Natural killer cell treated with Interleukin-12 subunit alpha and Interleukin-12 subunit beta and Interleukin-15 and Interleukin-18, amount 100 ng/mL, for 72 hours (primary cell): ENCODE results near the gene DOCK2. TPM values are rescaled to one million over a fixed set of nuclear protein-coding genes. Genes with fewer than 3 reads are reported as not detected.
A peak's percentile ranks its signal among the peaks of the same experiment; 100 is the strongest.

Source experiments
- ATAC-seq, 2 donors: fragments of 150-1000 bp; cut with Tn5 transposase in 1 of 2; sonication (Bioruptor Pico), chemical (Tn5 transposase) in 1 of 2; 2 replicates each; pipeline ENCODE4 v1.10.0; 2021
- DNase-seq: peaks from one replicate; pipeline ENCODE4 v3.0.0; 2022; ENCODE audit warnings: low spot score
- H3K27ac Mint-ChIP-seq, 2 donors: 1 replicate in 1 of 2; 2 replicates in 1 of 2; pipeline ENCODE4 v1.8.0; 2022; ENCODE audit warnings: mixed read lengths in 2 of 2, mild to moderate bottlenecking in 1 of 2, moderate library complexity in 1 of 2
- H3K27me3 Mint-ChIP-seq, 2 donors: 1 replicate in 1 of 2; 2 replicates in 1 of 2; pipeline ENCODE4 v1.8.0; 2022; ENCODE audit warnings: mixed read lengths in 2 of 2
- H3K36me3 Mint-ChIP-seq: one replicate; pipeline ENCODE4 v1.8.0; 2022; ENCODE audit warnings: mixed read lengths
- H3K4me1 Mint-ChIP-seq, 2 donors: 1 replicate in 1 of 2; 2 replicates in 1 of 2; pipeline ENCODE4 v1.8.0; 2022; ENCODE audit warnings: low read depth in 2 of 2, mixed read lengths in 2 of 2, mild to moderate bottlenecking in 1 of 2
- H3K4me3 Mint-ChIP-seq: one replicate; pipeline ENCODE4 v1.8.0; 2022; ENCODE audit warnings: mixed read lengths
- H3K9me3 Mint-ChIP-seq: 2 replicates; pipeline ENCODE4 v1.8.0; 2022; ENCODE audit warnings: mixed read lengths
- total RNA-seq, 2 donors: library from RNA; stranded (reverse); gene quantifications; one replicate each; pipeline ENCODE4 v1.2.3, GENCODE V29; 2022

DOCK2 gene
- total RNA-seq, 2 donors from 2014 or later, result 461 to 526 TPM

- ATAC-seq, result no peak
- peaks cover 32% of the 10 kb centered on the region for H3K36me3 Mint-ChIP-seq
- H3K27me3 Mint-ChIP-seq, result no peaks in the 10 kb centered on the region
- peaks cover 0 to 3% of the 10 kb centered on the region in 2 donors for H3K4me1 Mint-ChIP-seq
- no peak for DNase-seq
- H3K4me3 Mint-ChIP-seq, result no peak overlapping the region
- H3K27ac Mint-ChIP-seq, result no peak overlapping the region
- H3K9me3 Mint-ChIP-seq, result no peaks in the 10 kb centered on the region
These were observed 430.1 kb downstream of the DOCK2 start for GRCh38 chr5:170067152-170067551.

GRCh38 chr5:170067574-170068170, 430.6 kb downstream of the DOCK2 start:
- no peak overlapping the region for H3K27ac Mint-ChIP-seq
- H3K27me3 Mint-ChIP-seq, result no peaks in the 10 kb centered on the region
- peaks cover 0 to 3% of the 10 kb centered on the region in 2 donors for H3K4me1 Mint-ChIP-seq
- H3K4me3 Mint-ChIP-seq, result no peak overlapping the region
- no peaks in the 10 kb centered on the region for H3K9me3 Mint-ChIP-seq
- ATAC-seq, result no peak
- DNase-seq, result no peak
- peaks cover 32% of the 10 kb centered on the region for H3K36me3 Mint-ChIP-seq

GRCh38 chr5:170069512-170069911, 432.4 kb downstream of the DOCK2 start:
- DNase-seq (no peak), ATAC-seq (no peak)
- Mint-ChIP-seq H3K4me3 (no peak overlapping the region), H3K4me1 (peaks cover 0 to 3% of the 10 kb centered on the region in 2 donors), H3K27me3 (no peaks in the 10 kb centered on the region), H3K9me3 (no peaks in the 10 kb centered on the region), H3K36me3 (peaks cover 23% of the 10 kb centered on the region), H3K27ac (no peak overlapping the region)

GRCh38 chr5:170070556-170071412, 433.7 kb downstream of the DOCK2 start:
- Mint-ChIP-seq H3K4me1 (peaks cover 0 to 9% of the 10 kb centered on the region in 2 donors), H3K36me3 (peaks cover 29% of the 10 kb centered on the region), H3K27ac (no peak overlapping the region), H3K9me3 (no peaks in the 10 kb centered on the region), H3K4me3 (no peak overlapping the region), H3K27me3 (no peaks in the 10 kb centered on the region)
- ATAC-seq (no peak), DNase-seq (no peak)

- no peaks in the 10 kb centered on the region for H3K9me3 Mint-ChIP-seq
- DNase-seq (no peak), ATAC-seq (no peak)
- no peak overlapping the region for H3K4me3 Mint-ChIP-seq
- H3K27me3 Mint-ChIP-seq, result no peaks in the 10 kb centered on the region
- peaks cover 30% of the 10 kb centered on the region for H3K36me3 Mint-ChIP-seq
- no peak overlapping the region for H3K27ac Mint-ChIP-seq
- H3K4me1 Mint-ChIP-seq, result peaks cover 0 to 9% of the 10 kb centered on the region in 2 donors
These were observed 434.7 kb downstream of the DOCK2 start for GRCh38 chr5:170071748-170072147.

GRCh38 chr5:170075696-170076095, 438.6 kb downstream of the DOCK2 start:
- no peaks in the 10 kb centered on the region for H3K9me3 Mint-ChIP-seq
- peak overlapping the region in 1 of 2 donors; percentile 65 for H3K27ac Mint-ChIP-seq
- H3K4me3 Mint-ChIP-seq, result no peak overlapping the region
- no peak for ATAC-seq
- no peak for DNase-seq
- no peaks in the 10 kb centered on the region for H3K27me3 Mint-ChIP-seq
- peaks cover 37% of the 10 kb centered on the region for H3K36me3 Mint-ChIP-seq
- peaks cover 0 to 9% of the 10 kb centered on the region in 2 donors for H3K4me1 Mint-ChIP-seq

- H3K36me3 Mint-ChIP-seq, result peaks cover 32% of the 10 kb centered on the region
- H3K27ac Mint-ChIP-seq, result no peak overlapping the region
These were observed 439.1 kb downstream of the DOCK2 start for GRCh38 chr5:170076211-170076610.

GRCh38 chr5:170076739-170077138, 439.7 kb downstream of the DOCK2 start:
- no peak for DNase-seq
- H3K36me3 Mint-ChIP-seq, result peaks cover 29% of the 10 kb centered on the region
- H3K4me3 Mint-ChIP-seq, result no peak overlapping the region
- no peak for ATAC-seq
- peaks cover 0 to 9% of the 10 kb centered on the region in 2 donors for H3K4me1 Mint-ChIP-seq
- H3K27ac Mint-ChIP-seq, result no peak overlapping the region
- H3K9me3 Mint-ChIP-seq, result no peaks in the 10 kb centered on the region
- H3K27me3 Mint-ChIP-seq, result no peaks in the 10 kb centered on the region

More at GRCh38 chr5:170076211-170076610, 439.1 kb downstream of the DOCK2 start:
- Mint-ChIP-seq H3K9me3 (no peaks in the 10 kb centered on the region), H3K4me1 (peaks cover 0 to 9% of the 10 kb centered on the region in 2 donors), H3K4me3 (no peak overlapping the region), H3K27me3 (no peaks in the 10 kb centered on the region)
- DNase-seq (no peak), ATAC-seq (no peak)

- Mint-ChIP-seq H3K4me3 (no peak overlapping the region), H3K4me1 (peaks cover 0 to 9% of the 10 kb centered on the region in 2 donors), H3K27ac (no peak overlapping the region), H3K36me3 (peaks cover 32% of the 10 kb centered on the region), H3K27me3 (no peaks in the 10 kb centered on the region), H3K9me3 (no peaks in the 10 kb centered on the region)
- ATAC-seq (no peak), DNase-seq (no peak)
These were observed 440.5 kb downstream of the DOCK2 start for GRCh38 chr5:170077526-170077925.

- Mint-ChIP-seq H3K4me3 (no peak overlapping the region), H3K9me3 (no peaks in the 10 kb centered on the region), H3K36me3 (peaks cover 34% of the 10 kb centered on the region), H3K4me1 (peaks cover 0 to 9% of the 10 kb centered on the region in 2 donors), H3K27me3 (no peaks in the 10 kb centered on the region), H3K27ac (no peak overlapping the region)
- ATAC-seq (no peak), DNase-seq (no peak)
These were observed 441.4 kb downstream of the DOCK2 start for GRCh38 chr5:170078458-170078857.

- no peak overlapping the region for H3K4me3 Mint-ChIP-seq
- no peaks in the 10 kb centered on the region for H3K9me3 Mint-ChIP-seq
- peaks cover 0 to 9% of the 10 kb centered on the region in 2 donors for H3K4me1 Mint-ChIP-seq
- H3K27me3 Mint-ChIP-seq, result no peaks in the 10 kb centered on the region
- H3K27ac Mint-ChIP-seq, result no peak overlapping the region
- ATAC-seq, result no peak
- H3K36me3 Mint-ChIP-seq, result peaks cover 38% of the 10 kb centered on the region
- DNase-seq, result no peak
These were observed 441.9 kb downstream of the DOCK2 start for GRCh38 chr5:170078931-170079330.

- Mint-ChIP-seq H3K4me3 (no peak overlapping the region), H3K4me1 (peaks cover 0 to 3% of the 10 kb centered on the region in 2 donors), H3K27ac (no peak overlapping the region), H3K36me3 (peaks cover 40% of the 10 kb centered on the region), H3K27me3 (no peaks in the 10 kb centered on the region), H3K9me3 (no peaks in the 10 kb centered on the region)
- ATAC-seq (no peak), DNase-seq (no peak)
These were observed 443.1 kb downstream of the DOCK2 start for GRCh38 chr5:170080217-170080616.

- no peaks in the 10 kb centered on the region for H3K9me3 Mint-ChIP-seq
- ATAC-seq (no peak), DNase-seq (no peak)
- H3K27ac Mint-ChIP-seq, result no peak overlapping the region
- no peaks in the 10 kb centered on the region for H3K4me1 Mint-ChIP-seq
- no peaks in the 10 kb centered on the region for H3K27me3 Mint-ChIP-seq
- H3K36me3 Mint-ChIP-seq, result peaks cover 44% of the 10 kb centered on the region
- H3K4me3 Mint-ChIP-seq, result no peak overlapping the region
These were observed 443.8 kb downstream of the DOCK2 start for GRCh38 chr5:170080786-170081445.

GRCh38 chr5:170081616-170082015, 444.5 kb downstream of the DOCK2 start:
- H3K4me1 Mint-ChIP-seq, result no peaks in the 10 kb centered on the region
- no peak overlapping the region for H3K27ac Mint-ChIP-seq
- H3K36me3 Mint-ChIP-seq, result peaks cover 44% of the 10 kb centered on the region
- H3K9me3 Mint-ChIP-seq, result no peaks in the 10 kb centered on the region
- H3K27me3 Mint-ChIP-seq, result no peaks in the 10 kb centered on the region
- DNase-seq, result no peak
- no peak for ATAC-seq
- H3K4me3 Mint-ChIP-seq, result no peak overlapping the region
